ENCODE results near the gene MECP2.
"Not testable (repeated sequence)": the region's sequence is repeated elsewhere in the genome, so short reads cannot be mapped to it uniquely, and the experiment has no call there.

Gene MECP2

GRCh38 chrX:153981771-153982533 lies 115.6 kb downstream of the MECP2 start:
- intact Hi-C loops (cut with micrococcal nuclease): no loop called here
- H3K36me3 Mint-ChIP-seq (ENCODE audit: low read depth): peaks cover 9% of the 10 kb centered on the region
- peaks cover 41% of the 10 kb centered on the region for H3K4me1 Mint-ChIP-seq (ENCODE audit: low read depth)
- peak overlapping the region; percentile 37 for H3K4me3 Mint-ChIP-seq
- H3K9me3 Mint-ChIP-seq: no peaks in the 10 kb centered on the region
- H3K27me3 Mint-ChIP-seq: no peaks in the 10 kb centered on the region
- H3K27ac Mint-ChIP-seq: peak overlapping the region; percentile 87

GRCh38 chrX:153981231-153981630 lies 116.3 kb downstream of the MECP2 start:
- H3K27ac Mint-ChIP-seq: peak overlapping the region; percentile 87
- peak overlapping the region; percentile 37 for H3K4me3 Mint-ChIP-seq
- H3K27me3 Mint-ChIP-seq: no peaks in the 10 kb centered on the region
- H3K36me3 Mint-ChIP-seq (ENCODE audit: low read depth): peaks cover 9% of the 10 kb centered on the region
- peaks cover 41% of the 10 kb centered on the region for H3K4me1 Mint-ChIP-seq (ENCODE audit: low read depth)
- no peaks in the 10 kb centered on the region for H3K9me3 Mint-ChIP-seq
- intact Hi-C loops (cut with micrococcal nuclease): no loop called here

- H3K4me3 Mint-ChIP-seq; H3K27me3 Mint-ChIP-seq; intact Hi-C loops (cut with micrococcal nuclease); H3K9me3 Mint-ChIP-seq; H3K36me3 Mint-ChIP-seq (ENCODE audit: low read depth): not testable (repeated sequence)
- H3K27ac Mint-ChIP-seq: peak overlapping the region; percentile 59
- peaks cover 35% of the 10 kb centered on the region for H3K4me1 Mint-ChIP-seq (ENCODE audit: low read depth)
Observed at GRCh38 chrX:153980394-153980793, 117.1 kb downstream of the MECP2 start.

- no peaks in the 10 kb centered on the region for H3K9me3 Mint-ChIP-seq
- peaks cover 20% of the 10 kb centered on the region for H3K4me1 Mint-ChIP-seq (ENCODE audit: low read depth)
- H3K4me3 Mint-ChIP-seq: peak overlapping the region; percentile 76
- no peaks in the 10 kb centered on the region for H3K27me3 Mint-ChIP-seq
- intact Hi-C loops (cut with micrococcal nuclease): loop anchor here (5.0 kb wide), 1 partner anchor 37 kb away; no protein-coding TSS in a partner anchor
- peaks cover 14% of the 10 kb centered on the region for H3K36me3 Mint-ChIP-seq (ENCODE audit: low read depth)
- H3K27ac Mint-ChIP-seq: peak overlapping the region; percentile 88
Observed at GRCh38 chrX:153974726-153975286, 122.7 kb downstream of the MECP2 start.

GRCh38 chrX:153974003-153974725 lies 123.4 kb downstream of the MECP2 start:
- peak overlapping the region; percentile 88 for H3K27ac Mint-ChIP-seq
- intact Hi-C loops (cut with micrococcal nuclease): loop anchor here (5.0 kb wide), 1 partner anchor 38 kb away; no protein-coding TSS in a partner anchor
- no peaks in the 10 kb centered on the region for H3K27me3 Mint-ChIP-seq
- peaks cover 20% of the 10 kb centered on the region for H3K36me3 Mint-ChIP-seq (ENCODE audit: low read depth)
- peak overlapping the region; percentile 76 for H3K4me3 Mint-ChIP-seq
- H3K9me3 Mint-ChIP-seq: no peaks in the 10 kb centered on the region
- peaks cover 27% of the 10 kb centered on the region for H3K4me1 Mint-ChIP-seq (ENCODE audit: low read depth)

- Mint-ChIP-seq H3K4me3 (peak overlapping the region; percentile 76), H3K27me3 (no peaks in the 10 kb centered on the region), H3K36me3 (ENCODE audit: low read depth) (peaks cover 21% of the 10 kb centered on the region), H3K27ac (peak overlapping the region; percentile 88), H3K9me3 (no peaks in the 10 kb centered on the region), H3K4me1 (ENCODE audit: low read depth) (peaks cover 33% of the 10 kb centered on the region)
- intact Hi-C loops (cut with micrococcal nuclease): loop anchor here (5.0 kb wide), 1 partner anchor 39 kb away; no protein-coding TSS in a partner anchor
Observed at GRCh38 chrX:153973127-153974002, 124.2 kb downstream of the MECP2 start.

- intact Hi-C loops (cut with micrococcal nuclease): loop anchor here (5.0 kb wide), 1 partner anchor 40 kb away; no protein-coding TSS in a partner anchor
Observed at GRCh38 chrX:153972368-153973126, 125.0 kb downstream of the MECP2 start, which contains the start of gene TMEM187. TSS of gene TMEM187 (plus strand) at chrX:153972754. CDS start at chrX:153982063, 9,309 bp downstream.

More at GRCh38 chrX:153972368-153973126, 125.0 kb downstream of the MECP2 start, which contains the start of gene TMEM187:
- Mint-ChIP-seq H3K9me3 (no peaks in the 10 kb centered on the region), H3K27me3 (no peaks in the 10 kb centered on the region), H3K4me1 (ENCODE audit: low read depth) (peaks cover 41% of the 10 kb centered on the region), H3K27ac (peak within 1 kb of the TSS; percentile 99), H3K4me3 (peak within 1 kb of the TSS; percentile 100), H3K36me3 (ENCODE audit: low read depth) (peaks cover 29% of the 10 kb centered on the region)
